ENCODE data around the gene MYO9A.

The MYO9A gene

GRCh38 chr15:71786673-71787072 is 331.3 kb downstream of the MYO9A start:
- FAIRE-seq, result no peak
- TF ChIP-seq POLR2AphosphoS5 (IDR thresholded peaks at IDR 0.05; ENCODE audit: low read depth, low read length) (no peak), TAF1 (IDR thresholded peaks at IDR 0.05; ENCODE audit: borderline replicate concordance, low read depth, low read length) (no peak), POLR2A (IDR thresholded peaks at IDR 0.05; ENCODE audit: low read depth, low read length) (no peak)
- DNase-seq (ENCODE audit: insufficient read length), result no peak

GRCh38 chr15:71785996-71786395 is 332.0 kb downstream of the MYO9A start:
- FAIRE-seq, result no peak
- TF ChIP-seq POLR2A (IDR thresholded peaks at IDR 0.05; ENCODE audit: low read depth, low read length) (no peak), TAF1 (IDR thresholded peaks at IDR 0.05; ENCODE audit: borderline replicate concordance, low read depth, low read length) (no peak), POLR2AphosphoS5 (IDR thresholded peaks at IDR 0.05; ENCODE audit: low read depth, low read length) (no peak)
- DNase-seq (ENCODE audit: insufficient read length), result no peak

- FAIRE-seq (no peak), DNase-seq (ENCODE audit: insufficient read length) (no peak)
- TF ChIP-seq TAF1 (IDR thresholded peaks at IDR 0.05; ENCODE audit: borderline replicate concordance, low read depth, low read length), result no peak
- no peak for TF ChIP-seq POLR2AphosphoS5 (IDR thresholded peaks at IDR 0.05; ENCODE audit: low read depth, low read length)
- no peak for TF ChIP-seq POLR2A (IDR thresholded peaks at IDR 0.05; ENCODE audit: low read depth, low read length)
Measured at GRCh38 chr15:71784719-71785118, 333.2 kb downstream of the MYO9A start.

GRCh38 chr15:71782422-71783165 is 335.4 kb downstream of the MYO9A start:
- no peak for DNase-seq (ENCODE audit: insufficient read length)
- no peak for TF ChIP-seq POLR2AphosphoS5 (IDR thresholded peaks at IDR 0.05; ENCODE audit: low read depth, low read length)
- TF ChIP-seq POLR2A (IDR thresholded peaks at IDR 0.05; ENCODE audit: low read depth, low read length), result no peak
- TF ChIP-seq TAF1 (IDR thresholded peaks at IDR 0.05; ENCODE audit: borderline replicate concordance, low read depth, low read length), result no peak
- no peak for FAIRE-seq

GRCh38 chr15:71781965-71782265 is 336.0 kb downstream of the MYO9A start:
- DNase-seq (ENCODE audit: insufficient read length), result no peak
- TF ChIP-seq POLR2AphosphoS5 (IDR thresholded peaks at IDR 0.05; ENCODE audit: low read depth, low read length) (no peak), POLR2A (IDR thresholded peaks at IDR 0.05; ENCODE audit: low read depth, low read length) (no peak), TAF1 (IDR thresholded peaks at IDR 0.05; ENCODE audit: borderline replicate concordance, low read depth, low read length) (no peak)
- FAIRE-seq, result no peak

- DNase-seq (ENCODE audit: insufficient read length) (no peak), FAIRE-seq (peak; percentile 68)
- TF ChIP-seq POLR2A (IDR thresholded peaks at IDR 0.05; ENCODE audit: low read depth, low read length) (no peak), POLR2AphosphoS5 (IDR thresholded peaks at IDR 0.05; ENCODE audit: low read depth, low read length) (no peak)
Measured at GRCh38 chr15:71781179-71781964, 336.6 kb downstream of the MYO9A start.

- no peak for TF ChIP-seq TAF1 (IDR thresholded peaks at IDR 0.05; ENCODE audit: borderline replicate concordance, low read depth, low read length)
- no peak for TF ChIP-seq POLR2A (IDR thresholded peaks at IDR 0.05; ENCODE audit: low read depth, low read length)
- TF ChIP-seq POLR2AphosphoS5 (IDR thresholded peaks at IDR 0.05; ENCODE audit: low read depth, low read length), result no peak
- FAIRE-seq, result peak; percentile 81
- DNase-seq (ENCODE audit: insufficient read length), result peak; percentile 46
Measured at GRCh38 chr15:71780115-71780976, 337.6 kb downstream of the MYO9A start.

- TF ChIP-seq POLR2AphosphoS5 (IDR thresholded peaks at IDR 0.05; ENCODE audit: low read depth, low read length), result no peak
- TF ChIP-seq POLR2A (IDR thresholded peaks at IDR 0.05; ENCODE audit: low read depth, low read length), result no peak
- no peak for TF ChIP-seq TAF1 (IDR thresholded peaks at IDR 0.05; ENCODE audit: borderline replicate concordance, low read depth, low read length)
- no peak for FAIRE-seq
- DNase-seq (ENCODE audit: insufficient read length), result no peak
Measured at GRCh38 chr15:71779073-71779797, 338.7 kb downstream of the MYO9A start.

- FAIRE-seq, result no peak
- no peak for TF ChIP-seq POLR2A (IDR thresholded peaks at IDR 0.05; ENCODE audit: low read depth, low read length)
- no peak for TF ChIP-seq POLR2AphosphoS5 (IDR thresholded peaks at IDR 0.05; ENCODE audit: low read depth, low read length)
- no peak for TF ChIP-seq TAF1 (IDR thresholded peaks at IDR 0.05; ENCODE audit: borderline replicate concordance, low read depth, low read length)
Measured at GRCh38 chr15:71777216-71777943, 340.6 kb downstream of the MYO9A start.

GRCh38 chr15:71776304-71776703 is 341.6 kb downstream of the MYO9A start:
- no peak for FAIRE-seq
- DNase-seq (ENCODE audit: insufficient read length), result no peak
- TF ChIP-seq TAF1 (IDR thresholded peaks at IDR 0.05; ENCODE audit: borderline replicate concordance, low read depth, low read length) (no peak), POLR2AphosphoS5 (IDR thresholded peaks at IDR 0.05; ENCODE audit: low read depth, low read length) (no peak), POLR2A (IDR thresholded peaks at IDR 0.05; ENCODE audit: low read depth, low read length) (no peak)

More at GRCh38 chr15:71777216-71777943, 340.6 kb downstream of the MYO9A start:
- DNase-seq (ENCODE audit: insufficient read length), result no peak

Data from GM12892 (cell line).